HG03139 (cell line): Measurements from ENCODE around the gene WDR55.
"Not testable (repeated sequence)": the region's sequence is repeated elsewhere in the genome, so short reads cannot be mapped to it uniquely, and the experiment has no call there.

Experiments used
- ATAC-seq: cut with Tn5 transposase; IDR thresholded peaks from one replicate; pipeline ENCODE4 v1.9.1; 2021; ENCODE audit not compliant: unreplicated experiment

WDR55 gene

GRCh38 chr5:140647042-140647419 lies 17.7 kb upstream of the WDR55 start:
- ATAC-seq = no peak

- ATAC-seq = no peak
Measured at GRCh38 chr5:140658870-140659269, 5.8 kb upstream of the WDR55 start.

- ATAC-seq = not testable (repeated sequence)
Measured at GRCh38 chr5:140660371-140660770, 4.3 kb upstream of the WDR55 start.

- peak; percentile 2 for ATAC-seq
Measured at GRCh38 chr5:140664030-140664358, 710 bp upstream of the WDR55 start.

GRCh38 chr5:140671035-140671434 lies 6.3 kb downstream of the WDR55 start:
- ATAC-seq = not testable (repeated sequence)

GRCh38 chr5:140671472-140672125 lies 6.9 kb downstream of the WDR55 start:
- no peak for ATAC-seq

GRCh38 chr5:140672455-140673186 lies 7.9 kb downstream of the WDR55 start:
- ATAC-seq = no peak

- ATAC-seq = no peak
Measured at GRCh38 chr5:140673187-140673976, 8.7 kb downstream of the WDR55 start, which contains the start of gene DND1. TSS of gene DND1 (minus strand) at chr5:140673576. CDS start at chr5:140673542, 34 bp downstream.

GRCh38 chr5:140674211-140674610 lies 9.5 kb downstream of the WDR55 start:
- no peak for ATAC-seq

- ATAC-seq = no peak
Measured at GRCh38 chr5:140674629-140675028, 9.9 kb downstream of the WDR55 start.

GRCh38 chr5:140677947-140678346 lies 13.2 kb downstream of the WDR55 start:
- ATAC-seq = peak; percentile 44

- no peak for ATAC-seq
Measured at GRCh38 chr5:140678993-140679392, 14.3 kb downstream of the WDR55 start.

GRCh38 chr5:140690376-140690932 lies 25.8 kb downstream of the WDR55 start:
- no peak for ATAC-seq

GRCh38 chr5:140690941-140691924 lies 26.5 kb downstream of the WDR55 start, which contains the start of the genes HARS1 and HARS2:
TSS of gene HARS1 (minus strand) at chr5:140691370. CDS start at chr5:140691304, 66 bp downstream.
TSS of gene HARS2 (plus strand) at chr5:140691455. CDS start at chr5:140691649, 194 bp downstream.
- ATAC-seq = peak; percentile 97

GRCh38 chr5:140694276-140694675 lies 29.6 kb downstream of the WDR55 start:
- ATAC-seq = no peak

GRCh38 chr5:140696891-140697492 lies 32.3 kb downstream of the WDR55 start:
- ATAC-seq = no peak

GRCh38 chr5:140700177-140701144 lies 35.8 kb downstream of the WDR55 start, which contains the start of gene ZMAT2:
TSS of gene ZMAT2 (plus strand) at chr5:140700447. CDS start at chr5:140700461, 14 bp downstream.
- peak; percentile 96 for ATAC-seq

GRCh38 chr5:140707812-140708211 lies 43.1 kb downstream of the WDR55 start:
- no peak for ATAC-seq
